GM12865 (cell line): ENCODE data around the gene TMEM239.
A peak's percentile ranks its signal among the peaks of the same experiment; 100 is the strongest.
"Not testable (repeated sequence)": the region's sequence is repeated elsewhere in the genome, so short reads cannot be mapped to it uniquely, and the experiment has no call there.

Experiments used
- DNase-seq: peaks from one replicate; pipeline ENCODE4 v3.0.0; 2010; ENCODE audit warnings: low read depth
- H3K4me3 ChIP-seq: 2 replicates; pipeline ENCODE4 v1.5.1; 2011; ENCODE audit warnings: mild to moderate bottlenecking, low read depth, low read length, control low read depth
- TF ChIP-seq, protein P1 (sequence below): IDR thresholded peaks from 2 replicates; pipeline ENCODE4 v1.5.1; 2011; ENCODE audit warnings: low read length, control low read depth, low read depth, inconsistent platforms; ENCODE audit not compliant: insufficient read depth; ENCODE audit errors: missing control alignments

Gene TMEM239

DNA sequence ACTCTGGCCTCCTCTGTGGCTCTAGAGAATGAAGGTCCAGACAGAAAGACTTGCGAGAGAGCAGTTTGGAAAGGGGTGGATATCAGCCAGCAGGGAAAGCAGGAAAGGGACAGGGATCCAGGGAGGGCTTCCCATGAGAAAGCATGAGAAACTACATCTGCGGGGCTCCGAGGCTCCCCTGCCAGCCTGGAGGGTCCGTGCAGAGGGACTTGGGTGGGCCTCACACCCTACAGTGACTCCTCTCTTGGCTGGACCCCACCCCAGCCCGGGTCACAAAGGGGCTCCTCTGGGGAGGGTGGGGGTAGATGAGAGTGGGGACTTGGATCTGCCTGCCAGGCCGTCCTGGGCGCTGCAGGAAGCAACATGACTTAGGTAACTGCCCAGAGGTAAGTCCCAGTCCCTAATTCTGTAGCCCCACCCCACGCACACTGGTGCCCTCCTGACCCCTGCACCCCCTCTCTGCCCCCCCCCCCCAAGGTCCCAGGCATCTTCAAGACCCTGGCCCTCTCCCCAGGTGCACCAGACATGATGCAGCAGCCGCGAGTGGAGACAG lies at the start of gene TMEM239:
Gene TMEM239 (plus strand): TSS at position 335 of the 553 bp plus-strand sequence. CDS start 191 bp downstream, at position 526.
- no peak within 1 kb of the TSS for H3K4me3 ChIP-seq
- TF ChIP-seq, protein P1, sequence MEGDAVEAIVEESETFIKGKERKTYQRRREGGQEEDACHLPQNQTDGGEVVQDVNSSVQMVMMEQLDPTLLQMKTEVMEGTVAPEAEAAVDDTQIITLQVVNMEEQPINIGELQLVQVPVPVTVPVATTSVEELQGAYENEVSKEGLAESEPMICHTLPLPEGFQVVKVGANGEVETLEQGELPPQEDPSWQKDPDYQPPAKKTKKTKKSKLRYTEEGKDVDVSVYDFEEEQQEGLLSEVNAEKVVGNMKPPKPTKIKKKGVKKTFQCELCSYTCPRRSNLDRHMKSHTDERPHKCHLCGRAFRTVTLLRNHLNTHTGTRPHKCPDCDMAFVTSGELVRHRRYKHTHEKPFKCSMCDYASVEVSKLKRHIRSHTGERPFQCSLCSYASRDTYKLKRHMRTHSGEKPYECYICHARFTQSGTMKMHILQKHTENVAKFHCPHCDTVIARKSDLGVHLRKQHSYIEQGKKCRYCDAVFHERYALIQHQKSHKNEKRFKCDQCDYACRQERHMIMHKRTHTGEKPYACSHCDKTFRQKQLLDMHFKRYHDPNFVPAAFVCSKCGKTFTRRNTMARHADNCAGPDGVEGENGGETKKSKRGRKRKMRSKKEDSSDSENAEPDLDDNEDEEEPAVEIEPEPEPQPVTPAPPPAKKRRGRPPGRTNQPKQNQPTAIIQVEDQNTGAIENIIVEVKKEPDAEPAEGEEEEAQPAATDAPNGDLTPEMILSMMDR, result no peak
- DNase-seq, result no peak

DNA sequence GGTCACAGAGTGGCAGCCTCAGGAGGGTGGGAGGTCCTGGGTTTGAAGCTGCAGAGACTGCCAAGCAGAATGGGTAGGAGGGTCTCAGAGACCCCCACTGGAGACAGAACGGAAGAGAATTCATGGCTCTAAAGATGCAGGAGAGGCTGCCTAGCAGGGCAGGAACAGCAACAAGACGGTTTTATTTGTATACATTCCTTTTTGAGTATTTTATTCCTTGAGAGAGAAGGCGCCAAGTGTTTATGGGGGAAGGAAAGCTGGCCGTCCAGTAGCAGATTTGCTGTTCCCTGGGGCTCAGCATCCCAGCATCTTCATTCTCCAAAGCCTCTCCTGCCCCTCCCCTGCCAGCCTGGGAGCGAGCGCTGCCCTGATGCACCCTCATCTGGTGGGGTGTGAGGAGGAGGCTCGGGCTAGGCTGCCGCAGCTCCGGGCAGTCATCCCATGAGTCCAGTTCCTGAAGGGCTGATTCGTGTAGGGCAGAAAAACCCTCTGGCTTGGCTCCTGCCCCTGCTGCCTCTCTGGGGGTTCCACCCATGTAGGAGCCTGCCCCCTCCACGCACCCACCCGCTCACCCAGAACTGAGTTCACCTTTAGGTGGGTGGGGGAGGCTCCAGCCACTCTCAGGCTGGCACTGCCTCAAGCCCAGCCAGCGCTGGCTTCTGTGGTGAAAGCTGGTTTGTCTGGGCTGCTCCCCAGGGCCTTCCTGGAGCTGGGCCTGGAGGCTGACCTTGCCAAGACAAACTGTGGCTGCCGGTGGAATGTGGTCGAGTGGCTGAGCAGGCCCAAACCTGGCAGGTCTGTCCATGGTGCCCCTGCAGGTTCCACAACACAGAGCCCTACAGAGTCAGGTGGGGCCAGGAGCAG lies 48.2 kb upstream of the TMEM239 start:
- TF ChIP-seq, protein P1, result no peak
- H3K4me3 ChIP-seq, result no peak overlapping the region
- DNase-seq, result no peak

DNA sequence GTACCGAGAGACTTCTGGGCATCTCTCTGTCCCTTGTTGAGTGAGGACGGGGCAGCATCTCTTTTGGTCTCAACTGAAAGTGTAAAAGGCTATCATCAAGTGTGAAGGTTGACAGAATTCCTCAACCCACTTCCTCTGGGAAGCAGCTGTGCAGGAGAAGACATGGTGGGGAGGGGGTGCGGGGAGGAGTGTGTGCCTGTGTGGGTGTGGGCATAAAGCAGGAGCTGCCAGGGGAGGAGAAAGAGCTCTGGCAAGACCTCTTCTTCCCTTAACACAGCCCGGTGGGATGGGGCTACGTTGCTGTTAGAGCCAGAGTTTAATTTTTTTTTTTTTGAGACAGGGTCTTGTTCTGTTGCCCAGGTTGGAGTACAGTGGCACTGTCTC lies 47.5 kb upstream of the TMEM239 start:
- no peak for DNase-seq
- TF ChIP-seq, protein P1, result no peak
- no peak overlapping the region for H3K4me3 ChIP-seq

DNA sequence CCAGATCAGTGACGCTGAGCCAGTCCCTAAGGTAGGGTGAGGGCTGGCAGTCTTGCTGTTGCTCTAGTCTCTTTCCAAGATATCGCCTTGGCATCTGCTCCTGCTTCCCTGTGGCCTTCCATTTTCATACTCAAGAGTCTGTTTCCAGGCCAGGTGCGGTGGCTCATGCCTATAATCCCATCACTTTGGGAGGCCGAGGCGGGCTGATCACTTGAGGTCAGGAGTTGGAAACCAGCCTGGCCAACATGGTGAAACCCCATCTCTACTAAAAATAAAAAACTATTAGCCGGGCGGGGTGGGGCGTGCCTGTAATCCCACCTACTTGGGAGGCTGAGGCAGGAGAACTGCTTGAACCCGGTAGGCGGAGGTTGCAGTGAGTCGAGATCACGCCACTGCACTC lies 46.1 kb upstream of the TMEM239 start:
- H3K4me3 ChIP-seq, result not testable (repeated sequence)

DNA sequence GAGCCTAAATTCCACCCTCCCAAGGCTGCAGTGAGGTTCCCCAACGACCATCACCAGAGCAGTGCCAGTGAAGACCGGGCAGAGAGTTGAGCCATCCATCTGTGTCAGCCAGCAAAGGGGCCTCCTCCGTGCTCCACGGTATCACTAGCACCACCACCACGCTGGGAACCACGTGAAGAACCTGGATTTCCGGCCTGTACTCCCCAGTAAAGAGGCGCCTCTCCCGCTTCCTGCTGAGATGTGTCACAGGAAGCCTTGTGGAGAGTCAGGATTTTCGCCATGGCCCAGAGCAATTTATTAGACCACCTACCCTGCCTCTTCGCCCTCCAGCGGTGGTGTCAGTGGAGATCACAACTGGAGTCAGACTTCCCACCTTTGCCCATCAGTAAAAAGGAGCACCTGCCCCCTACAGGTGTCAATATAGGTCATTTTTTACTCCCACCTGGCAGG lies 44.5 kb upstream of the TMEM239 start:
- TF ChIP-seq, protein P1, result no peak
- peak; percentile 45 for DNase-seq
- H3K4me3 ChIP-seq, result no peak overlapping the region

More for the DNA sequence above, 46.1 kb upstream of the TMEM239 start:
- DNase-seq, result not testable (repeated sequence)

DNA sequence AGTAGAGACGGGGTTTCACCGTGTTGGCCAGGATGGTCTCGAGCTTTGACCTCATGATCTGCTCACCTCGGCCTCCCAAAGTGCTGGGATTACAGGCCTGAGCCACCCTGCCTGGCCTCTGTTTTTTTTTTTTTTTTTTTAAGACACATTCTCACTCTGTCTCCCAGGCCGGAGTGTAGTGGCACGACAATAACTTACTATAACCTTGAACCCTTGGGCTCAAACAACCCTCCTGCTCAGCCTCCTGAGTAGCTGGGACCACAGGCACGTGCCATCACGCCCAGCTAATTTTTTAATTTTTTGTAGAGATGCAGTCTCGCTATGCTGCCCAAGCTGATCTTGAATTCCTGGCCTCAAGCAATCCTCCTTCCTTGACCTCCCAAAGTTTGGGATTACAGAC lies 42.4 kb upstream of the TMEM239 start:
- H3K4me3 ChIP-seq, result no peak overlapping the region
- TF ChIP-seq, protein P1, result no peak

DNA sequence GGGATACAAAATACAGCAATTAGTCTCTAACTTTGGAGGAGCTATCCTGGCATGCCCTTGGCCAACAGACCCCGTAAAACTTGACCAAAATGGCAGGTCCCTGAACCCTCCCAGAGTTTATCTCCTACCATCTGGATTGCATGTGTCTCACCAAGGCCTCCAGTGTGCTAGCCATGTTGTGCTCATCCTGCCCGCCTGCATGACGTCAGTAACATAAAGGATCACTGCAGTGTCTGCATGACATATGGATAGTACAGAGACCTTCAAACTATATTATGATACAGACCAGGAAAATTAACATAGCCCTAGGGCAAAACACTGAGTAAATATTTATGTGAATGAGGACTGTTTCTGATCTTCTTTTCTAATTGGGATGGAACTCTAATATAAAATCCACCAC lies 41.0 kb upstream of the TMEM239 start:
- no peak for DNase-seq
- TF ChIP-seq, protein P1, result no peak
- H3K4me3 ChIP-seq, result no peak overlapping the region

More for the DNA sequence above, 42.4 kb upstream of the TMEM239 start:
- DNase-seq, result no peak
